ENCODE results near the gene CCNI2. TPM values are rescaled to one million over a fixed set of nuclear protein-coding genes. Genes with fewer than 3 reads are reported as not detected.

Gene CCNI2
- total and polyA plus RNA-seq, 8 donors = 0.46 to 56.7 (median 1.6) TPM; not detected in 2

DNA sequence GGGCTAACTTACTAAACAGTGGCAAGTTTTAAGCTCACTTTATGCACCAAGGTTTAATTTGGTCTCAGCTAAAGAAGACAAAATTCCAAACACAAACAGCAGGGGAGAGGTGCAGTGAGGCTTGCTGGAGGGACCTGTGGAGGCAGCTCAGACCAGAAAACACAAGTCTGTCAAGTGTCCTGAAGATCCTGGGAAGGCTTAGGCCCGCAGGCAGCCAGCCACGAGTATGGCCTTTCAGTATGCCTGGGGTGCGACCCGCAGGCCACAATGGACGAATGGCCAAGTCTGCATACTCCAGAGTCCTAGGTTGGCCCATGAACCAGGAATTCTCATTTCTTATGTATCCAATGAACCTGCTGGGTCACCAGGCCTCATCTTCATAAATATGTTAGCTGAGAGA is 9.3 kb downstream of the CCNI2 start:
- Histone ChIP-seq H3K27me3 (no peaks in the 10 kb centered on the region), H3K4me1 (peaks cover 0 to 6% (median 4%) of the 10 kb centered on the region in 4 donors), H3K36me3 (peaks cover 34 to 68% (median 50%) of the 10 kb centered on the region in 4 donors), H3K9me3 (no peaks in the 10 kb centered on the region), H3K4me3 (no peak overlapping the region), H3K27ac (no peak overlapping the region)
- TF ChIP-seq, protein P1, sequence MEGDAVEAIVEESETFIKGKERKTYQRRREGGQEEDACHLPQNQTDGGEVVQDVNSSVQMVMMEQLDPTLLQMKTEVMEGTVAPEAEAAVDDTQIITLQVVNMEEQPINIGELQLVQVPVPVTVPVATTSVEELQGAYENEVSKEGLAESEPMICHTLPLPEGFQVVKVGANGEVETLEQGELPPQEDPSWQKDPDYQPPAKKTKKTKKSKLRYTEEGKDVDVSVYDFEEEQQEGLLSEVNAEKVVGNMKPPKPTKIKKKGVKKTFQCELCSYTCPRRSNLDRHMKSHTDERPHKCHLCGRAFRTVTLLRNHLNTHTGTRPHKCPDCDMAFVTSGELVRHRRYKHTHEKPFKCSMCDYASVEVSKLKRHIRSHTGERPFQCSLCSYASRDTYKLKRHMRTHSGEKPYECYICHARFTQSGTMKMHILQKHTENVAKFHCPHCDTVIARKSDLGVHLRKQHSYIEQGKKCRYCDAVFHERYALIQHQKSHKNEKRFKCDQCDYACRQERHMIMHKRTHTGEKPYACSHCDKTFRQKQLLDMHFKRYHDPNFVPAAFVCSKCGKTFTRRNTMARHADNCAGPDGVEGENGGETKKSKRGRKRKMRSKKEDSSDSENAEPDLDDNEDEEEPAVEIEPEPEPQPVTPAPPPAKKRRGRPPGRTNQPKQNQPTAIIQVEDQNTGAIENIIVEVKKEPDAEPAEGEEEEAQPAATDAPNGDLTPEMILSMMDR (IDR thresholded peaks at IDR 0.05) = no peak
- TF ChIP-seq POLR2AphosphoS5 (IDR thresholded peaks at IDR 0.05) (no peak), EP300 (IDR thresholded peaks at IDR 0.05) (no peak), POLR2A (IDR thresholded peaks at IDR 0.05) (no peak)
- no peak for DNase-seq
- WGBS, 5 donors = 85 to 91% (median 87%) methylated on average over 3 to 5 of the region's 5 CpGs
- intact Hi-C loops (cut with DNase I; ENCODE audit: low total_unique reads) = no loop called here

DNA sequence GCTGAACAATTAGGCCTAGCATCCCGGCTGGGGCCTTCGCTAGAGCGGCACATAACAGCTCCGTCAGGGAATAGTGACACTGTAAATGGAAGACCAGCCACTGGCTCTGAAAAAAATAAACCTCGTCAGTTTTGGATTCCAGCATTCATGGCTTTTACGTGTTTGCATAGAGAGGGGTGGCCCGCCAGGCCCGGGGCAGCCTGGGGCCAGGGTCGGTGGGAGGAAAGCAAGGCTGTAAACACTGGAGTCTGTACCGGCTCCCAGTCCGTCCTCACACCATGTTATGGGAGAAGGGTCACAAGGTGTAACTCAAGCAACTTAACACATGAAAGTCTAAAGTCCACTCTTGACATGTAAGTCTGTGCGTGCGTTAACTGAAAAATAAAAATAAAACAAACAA is 11.2 kb downstream of the CCNI2 start:
- no peak for DNase-seq
- TF ChIP-seq POLR2A (IDR thresholded peaks at IDR 0.05) (no peak), EP300 (IDR thresholded peaks at IDR 0.05) (no peak), POLR2AphosphoS5 (IDR thresholded peaks at IDR 0.05) (no peak)
- TF ChIP-seq, protein P1 (IDR thresholded peaks at IDR 0.05) = no peak
- H3K36me3 ChIP-seq = peaks cover 45 to 81% (median 67%) of the 10 kb centered on the region in 4 donors
- WGBS, 5 donors = 68 to 83% (median 73%) methylated on average over 13 of the region's 13 CpGs
- no peak overlapping the region for H3K4me3 ChIP-seq
- peaks cover 0 to 3% (median 1%) of the 10 kb centered on the region in 4 donors for H3K4me1 ChIP-seq
- no peaks in the 10 kb centered on the region for H3K27me3 ChIP-seq
- H3K9me3 ChIP-seq = no peaks in the 10 kb centered on the region
- intact Hi-C loops (cut with DNase I; ENCODE audit: low total_unique reads) = no loop called here
- no peak overlapping the region for H3K27ac ChIP-seq

DNA sequence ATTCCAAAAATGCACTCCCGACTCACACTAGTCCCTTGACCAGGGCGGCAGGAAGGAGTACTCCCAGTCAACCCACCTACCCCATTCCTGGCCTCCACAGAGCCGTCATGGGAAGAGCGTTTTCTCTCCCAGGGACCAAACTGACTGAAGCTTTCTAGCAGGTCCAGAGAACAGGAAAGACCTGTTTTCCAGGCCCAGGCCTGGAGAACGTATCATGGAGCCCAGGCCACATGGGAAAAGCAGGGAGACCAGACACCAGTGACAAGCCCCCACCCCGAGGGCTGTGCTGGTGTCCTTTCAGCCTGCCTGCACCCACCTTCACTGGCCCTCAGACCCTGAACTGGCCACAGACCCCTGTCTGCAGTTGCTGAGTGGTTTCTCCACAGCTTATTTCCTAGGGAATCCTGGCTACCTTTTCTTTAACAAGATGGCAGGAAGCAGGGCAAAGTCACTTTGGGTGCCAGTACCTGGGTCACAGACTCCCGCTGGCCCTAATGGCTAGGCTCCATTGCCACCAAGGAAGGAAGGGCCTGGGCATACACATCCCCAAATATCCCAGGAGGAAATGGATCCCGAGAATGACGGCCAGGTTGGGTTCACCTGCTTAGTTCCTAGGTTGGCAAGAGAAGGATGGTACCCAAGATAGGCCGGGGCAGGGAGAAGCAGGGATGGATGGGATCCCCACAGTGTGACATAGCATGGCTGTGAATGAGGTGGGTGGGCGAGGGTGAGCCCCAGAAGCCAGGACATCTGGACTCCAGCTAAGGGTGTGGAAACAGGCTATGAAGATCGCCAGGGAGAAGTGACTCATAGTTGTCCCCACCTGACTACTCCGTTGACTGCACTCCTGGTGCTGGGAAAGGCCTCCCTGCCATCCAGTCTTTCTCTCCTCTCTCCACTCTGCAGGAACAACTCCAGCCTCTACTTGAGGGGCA is 12.2 kb downstream of the CCNI2 start:
- TF ChIP-seq POLR2AphosphoS5 (IDR thresholded peaks at IDR 0.05) (no peak), EP300 (IDR thresholded peaks at IDR 0.05) (no peak), POLR2A (IDR thresholded peaks at IDR 0.05) (no peak)
- TF ChIP-seq, protein P1 (IDR thresholded peaks at IDR 0.05) = no peak
- Histone ChIP-seq H3K4me3 (no peak overlapping the region), H3K36me3 (peaks cover 54 to 91% (median 76%) of the 10 kb centered on the region in 4 donors), H3K4me1 (no peaks in the 10 kb centered on the region), H3K27me3 (no peaks in the 10 kb centered on the region), H3K9me3 (no peaks in the 10 kb centered on the region), H3K27ac (no peak overlapping the region)
- WGBS, 5 donors = 72 to 81% (median 78%) methylated on average over 13 of the region's 13 CpGs
- intact Hi-C loops (cut with DNase I; ENCODE audit: low total_unique reads) = no loop called here
- DNase-seq = peak in 1 of 2 donors; percentile 83

DNA sequence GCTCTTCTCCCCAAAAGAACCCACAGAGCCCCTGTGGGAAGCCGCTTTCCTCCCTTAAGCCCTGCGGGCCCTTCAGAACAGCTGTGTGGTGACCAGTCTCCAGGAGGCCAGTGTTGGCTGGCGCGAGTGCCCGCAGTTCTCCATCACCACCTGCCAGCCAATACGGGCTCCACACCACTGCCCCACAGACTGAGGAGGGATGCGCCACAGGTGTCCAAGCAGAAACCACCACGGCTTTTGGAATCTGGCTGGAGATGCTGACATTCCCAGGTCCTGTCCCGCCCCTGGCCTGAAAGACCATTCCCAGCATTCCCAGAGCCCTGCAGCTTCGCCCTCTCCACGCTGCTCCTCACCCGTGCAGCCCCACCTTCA is 12.8 kb downstream of the CCNI2 start:
- no peaks in the 10 kb centered on the region for H3K9me3 ChIP-seq
- no peak overlapping the region for H3K4me3 ChIP-seq
- no peak overlapping the region for H3K27ac ChIP-seq
- no peaks in the 10 kb centered on the region for H3K4me1 ChIP-seq
- TF ChIP-seq, protein P1 (IDR thresholded peaks at IDR 0.05) = no peak
- TF ChIP-seq POLR2AphosphoS5 (IDR thresholded peaks at IDR 0.05) (no peak), EP300 (IDR thresholded peaks at IDR 0.05) (no peak), POLR2A (IDR thresholded peaks at IDR 0.05) (no peak)
- peaks cover 60 to 97% (median 82%) of the 10 kb centered on the region in 4 donors for H3K36me3 ChIP-seq
- intact Hi-C loops (cut with DNase I; ENCODE audit: low total_unique reads) = no loop called here
- no peak for DNase-seq
- H3K27me3 ChIP-seq = no peaks in the 10 kb centered on the region
- 92 to 97% (median 94%) methylated on average over 12 of the region's 12 CpGs for WGBS, 5 donors

Data from stomach (tissue), 9 donors.